Transverse colon (tissue), 4 donors: ENCODE results near the gene ZNHIT3. TPM values are rescaled to one million over a fixed set of nuclear protein-coding genes. Genes with fewer than 3 reads are reported as not detected.
"Not testable (repeated sequence)": the region's sequence is repeated elsewhere in the genome, so short reads cannot be mapped to it uniquely, and the experiment has no call there.

Experiments
- DNase-seq: peaks from one replicate; pipeline ENCODE4 v3.0.0-alpha.2; 2019
- H3K27ac ChIP-seq, 4 donors: fragments of 200-600 bp; sonication (generic); 2 replicates each; pipeline ENCODE4 v1.5.1; 2016 to 2018; ENCODE audit warnings: inconsistent platforms in 4 of 4
- H3K27me3 ChIP-seq: fragments of 200-600 bp; sonication (generic); 2 replicates; pipeline ENCODE4 v1.5.1; 2017; ENCODE audit warnings: inconsistent platforms
- H3K36me3 ChIP-seq, 4 donors: fragments of 200-600 bp; sonication (generic); 2 replicates each; pipeline ENCODE4 v1.5.1; 2017 to 2019; ENCODE audit warnings: inconsistent platforms in 4 of 4
- H3K4me1 ChIP-seq, 4 donors: fragments of 200-600 bp; sonication (generic); 2 replicates each; pipeline ENCODE4 v1.5.1; 2017 to 2020; ENCODE audit warnings: inconsistent platforms in 4 of 4
- H3K4me3 ChIP-seq, 4 donors: fragments of 200-600 bp; sonication (generic); 1 replicate in 1 of 4; 2 replicates in 3 of 4; pipeline versions ENCODE4 v1.5.1 to v1.6.1; 2017 to 2019; ENCODE audit warnings: inconsistent platforms in 4 of 4
- H3K9me3 ChIP-seq, 2 donors: fragments of 200-600 bp; sonication (generic); 2 replicates each; pipeline ENCODE4 v1.5.1; 2017 to 2019; ENCODE audit warnings: inconsistent platforms in 2 of 2
- CTCF ChIP-seq, 5 experiments: fragments of 200-600 bp in 3 of 5; fragments of 450-650 bp in 2 of 5; sonication (generic) in 3 of 5; IDR thresholded peaks; 1 replicate in 2 of 5; 2 replicates in 3 of 5; pipeline ENCODE4 v1.5.1; 2016 to 2017; ENCODE audit warnings: antibody characterized with exemption in 5 of 5, inconsistent platforms in 3 of 5, mild to moderate bottlenecking in 2 of 5, moderate library complexity in 1 of 5
- EP300 ChIP-seq: sonication (generic); formaldehyde crosslinking; IDR thresholded peaks from one replicate; pipeline ENCODE4 v1.6.1; 2017; ENCODE audit warnings: antibody characterized with exemption, low read depth
- POLR2A ChIP-seq: fragments of 450-650 bp; IDR thresholded peaks from one replicate; pipeline ENCODE4 v1.6.1; 2016; ENCODE audit warnings: antibody characterized with exemption, mild to moderate bottlenecking, moderate library complexity
- POLR2AphosphoS5 ChIP-seq, 3 donors: sonication (generic); formaldehyde crosslinking; IDR thresholded peaks; one replicate each; pipeline ENCODE4 v1.6.1; 2016; ENCODE audit warnings: antibody characterized with exemption in 3 of 3
- WGBS, 2 donors: methylation state at CpG; one replicate each; pipeline ENCODE4 v1.1.5; 2018; ENCODE audit warnings: low coverage in 1 of 2; 5-methylcytosine and 5-hydroxymethylcytosine counted together
- in situ Hi-C, 4 donors: fragments of 200-750 bp; cut with MboI; loops; one replicate each; pipeline versions ENCODE4 v1.15.0 to v1.15.1; 2017; ENCODE audit warnings: low sequenced_read_pairs in 3 of 4, low pct_ligation_motif_present in 1 of 4, low pct_unique_long_range_greater_than_20kb in 1 of 4
- intact Hi-C: fragments of 100-400 bp; cut with DNase I; formaldehyde crosslinking; loops from one replicate; pipeline ENCODE4 v1.15.1; 2023; ENCODE audit warnings: low total_unique reads
- total RNA-seq, 4 donors: library from RNA; depleted of rRNA; stranded (reverse); fragments of >200 nt; gene quantifications; one replicate each; pipeline ENCODE4 v1.1.0, GENCODE V29; 2016

Gene ZNHIT3
- total RNA-seq, 4 donors from 2014 or later = 6.7 to 38.6 (median 27.2) TPM

GRCh38 chr17:36506249-36506826, 19.9 kb downstream of the ZNHIT3 start:
- no peak overlapping the region for H3K4me3 ChIP-seq
- DNase-seq = no peak
- no peak overlapping the region for H3K27ac ChIP-seq
- TF ChIP-seq CTCF (IDR thresholded peaks at IDR 0.05) (no peak), POLR2AphosphoS5 (IDR thresholded peaks at IDR 0.05) (no peak), EP300 (no peak), POLR2A (no peak)
- no peaks in the 10 kb centered on the region for H3K9me3 ChIP-seq
- H3K4me1 ChIP-seq = no peaks in the 10 kb centered on the region
- WGBS, 2 donors = 80% methylated on average over 6 of the region's 6 CpGs; no CpG with 5 or more reads in 1 of the 2 donors
- in situ Hi-C loops (no loop called here), intact Hi-C loops (no loop called here)
- H3K36me3 ChIP-seq = peaks cover 0 to 9% (median 0%) of the 10 kb centered on the region in 4 donors
- H3K27me3 ChIP-seq = no peaks in the 10 kb centered on the region

GRCh38 chr17:36506831-36507230, 20.4 kb downstream of the ZNHIT3 start:
- WGBS, 2 donors = 96% methylated on average over 7 of the region's 11 CpGs; no CpG with 5 or more reads in 1 of the 2 donors
- DNase-seq = no peak
- H3K9me3 ChIP-seq = no peaks in the 10 kb centered on the region
- no peaks in the 10 kb centered on the region for H3K4me1 ChIP-seq
- intact Hi-C loops (no loop called here), in situ Hi-C loops (no loop called here)
- no peak overlapping the region for H3K4me3 ChIP-seq
- peaks cover 0 to 9% (median 0%) of the 10 kb centered on the region in 4 donors for H3K36me3 ChIP-seq
- H3K27ac ChIP-seq = no peak overlapping the region
- H3K27me3 ChIP-seq = no peaks in the 10 kb centered on the region
- TF ChIP-seq POLR2A = no peak
- no peak for TF ChIP-seq POLR2AphosphoS5 (IDR thresholded peaks at IDR 0.05)
- no peak for TF ChIP-seq EP300
- TF ChIP-seq CTCF (IDR thresholded peaks at IDR 0.05) = no peak

- WGBS, 2 donors = 88 to 100% methylated on average over 3 to 6 of the region's 6 CpGs
- Histone ChIP-seq H3K36me3 (peaks cover 0 to 9% (median 0%) of the 10 kb centered on the region in 4 donors), H3K9me3 (no peaks in the 10 kb centered on the region), H3K4me1 (no peaks in the 10 kb centered on the region), H3K27me3 (no peaks in the 10 kb centered on the region), H3K4me3 (no peak overlapping the region), H3K27ac (no peak overlapping the region)
- intact Hi-C loops = no loop called here
- in situ Hi-C loops = no loop called here
- no peak for DNase-seq
- TF ChIP-seq POLR2A = no peak
- TF ChIP-seq EP300 = no peak
- no peak for TF ChIP-seq CTCF (IDR thresholded peaks at IDR 0.05)
- TF ChIP-seq POLR2AphosphoS5 (IDR thresholded peaks at IDR 0.05) = no peak
Measured at GRCh38 chr17:36507266-36507665, 20.8 kb downstream of the ZNHIT3 start.

GRCh38 chr17:36508439-36508838, 22.0 kb downstream of the ZNHIT3 start:
- in situ Hi-C loops, intact Hi-C loops, H3K4me1 ChIP-seq, H3K36me3 ChIP-seq, DNase-seq, H3K27me3 ChIP-seq, H3K27ac ChIP-seq, H3K4me3 ChIP-seq, H3K9me3 ChIP-seq: not testable (repeated sequence)
- 86% methylated on average over 2 of the region's 2 CpGs; no CpG with 5 or more reads in 1 of the 2 donors for WGBS, 2 donors
